Measurements from ENCODE around the gene MAJIN.

The MAJIN gene

GRCh38 chr11:64929625-64930024 is 42.3 kb downstream of the MAJIN start:
- no peak for TF ChIP-seq CTCF (IDR thresholded peaks at IDR 0.05)
- H3K9me3 ChIP-seq = no peaks in the 10 kb centered on the region
- no peak overlapping the region for H3K4me3 ChIP-seq
- H3K4me1 ChIP-seq = peaks cover 0 to 17% (median 16%) of the 10 kb centered on the region in 4 donors
- no peak overlapping the region for H3K27ac ChIP-seq
- intact Hi-C loops (cut with DNase I; ENCODE audit: low total_unique reads) = loop anchor here (10.0 kb wide), 1 partner anchor 185 kb away; the partner anchor contains the start of genes TM7SF2 and ZNHIT2
- DNase-seq = no peak
- no peaks in the 10 kb centered on the region for H3K27me3 ChIP-seq
- H3K36me3 ChIP-seq = peaks cover 44 to 79% (median 73%) of the 10 kb centered on the region in 3 donors

DNA sequence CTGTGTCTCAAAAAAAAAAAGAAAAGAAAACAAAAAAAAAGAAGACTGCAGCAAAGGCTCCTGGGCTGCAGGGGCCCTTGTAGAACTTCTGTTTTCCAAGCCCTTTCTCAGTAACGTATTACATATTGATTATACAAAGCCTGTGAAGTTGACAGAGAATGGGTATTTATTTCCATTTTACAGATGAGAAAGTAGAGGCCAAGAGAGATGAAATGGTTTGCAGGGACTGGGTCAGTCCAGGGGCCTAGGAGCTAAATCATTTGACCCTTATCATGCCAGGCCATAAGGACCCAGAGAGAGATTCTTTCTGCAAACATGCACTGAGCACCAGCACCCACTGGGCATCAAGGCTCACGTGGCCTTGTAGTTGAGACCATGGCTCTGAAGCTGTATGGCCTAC is 43.0 kb downstream of the MAJIN start:
- H3K27me3 ChIP-seq = no peaks in the 10 kb centered on the region
- no peak for TF ChIP-seq CTCF (IDR thresholded peaks at IDR 0.05)
- intact Hi-C loops (cut with DNase I; ENCODE audit: low total_unique reads) = loop anchor here (10.0 kb wide), 1 partner anchor 186 kb away; the partner anchor contains the start of genes TM7SF2 and ZNHIT2

GRCh38 chr11:64926689-64927088 is 45.2 kb downstream of the MAJIN start:
- H3K27ac ChIP-seq = no peak overlapping the region
- H3K36me3 ChIP-seq = peaks cover 27 to 50% (median 48%) of the 10 kb centered on the region in 3 donors
- no peaks in the 10 kb centered on the region for H3K9me3 ChIP-seq
- no peak overlapping the region for H3K4me3 ChIP-seq
- intact Hi-C loops (cut with DNase I; ENCODE audit: low total_unique reads) = loop anchor here (10.0 kb wide), 1 partner anchor 188 kb away; the partner anchor contains the start of genes TM7SF2 and ZNHIT2
- H3K4me1 ChIP-seq = peaks cover 0 to 24% (median 21%) of the 10 kb centered on the region in 4 donors
- no peak for DNase-seq
- H3K27me3 ChIP-seq = no peaks in the 10 kb centered on the region
- TF ChIP-seq CTCF (IDR thresholded peaks at IDR 0.05) = no peak

More for the DNA sequence above, 43.0 kb downstream of the MAJIN start:
- no peak overlapping the region for H3K4me3 ChIP-seq
- H3K4me1 ChIP-seq = peaks cover 0 to 17% (median 16%) of the 10 kb centered on the region in 4 donors
- H3K9me3 ChIP-seq = no peaks in the 10 kb centered on the region
- no peak overlapping the region for H3K27ac ChIP-seq
- H3K36me3 ChIP-seq = peaks cover 44 to 72% (median 71%) of the 10 kb centered on the region in 3 donors
- no peak for DNase-seq

DNA sequence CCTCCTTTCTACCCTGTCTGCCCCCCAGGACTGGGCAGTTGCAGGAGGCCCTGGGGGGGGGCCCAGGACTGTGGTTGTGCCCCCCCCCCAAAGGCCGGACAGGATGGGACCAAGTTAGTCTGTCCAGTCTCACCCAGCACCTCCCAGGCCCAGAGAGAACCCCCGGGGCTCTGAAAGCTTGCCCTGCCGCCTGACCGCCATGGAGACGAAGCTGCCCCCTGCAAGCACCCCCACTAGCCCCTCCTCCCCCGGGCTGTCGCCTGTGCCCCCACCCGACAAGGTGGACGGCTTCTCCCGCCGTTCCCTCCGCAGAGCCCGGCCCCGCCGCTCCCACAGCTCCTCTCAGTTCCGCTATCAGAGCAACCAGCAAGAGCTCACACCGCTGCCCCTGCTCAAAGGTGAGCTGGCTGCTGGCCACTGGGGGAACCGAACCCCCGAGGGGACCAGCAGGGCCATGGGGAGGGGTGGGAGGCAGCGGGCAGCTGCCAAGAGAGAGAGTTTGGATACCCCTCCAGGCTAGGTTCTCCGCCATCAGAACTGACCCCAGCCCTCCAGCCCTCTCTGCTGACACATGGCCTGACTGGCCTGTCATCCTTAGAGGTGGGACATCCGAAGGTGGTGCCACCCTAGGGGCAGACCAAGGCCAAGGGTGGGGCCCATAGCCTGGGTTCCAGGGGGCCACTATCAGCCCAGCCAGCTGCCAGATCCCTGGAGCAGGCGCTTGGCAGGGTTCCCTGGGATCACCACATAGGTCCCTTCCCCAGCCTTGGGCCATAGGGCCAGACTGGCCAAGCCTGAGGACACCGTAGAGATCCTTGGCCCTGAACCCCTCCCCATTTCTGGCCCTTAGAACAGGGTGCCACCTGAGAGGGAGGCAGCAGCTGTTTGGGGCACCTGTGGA is 46.1 kb downstream of the MAJIN start:
- Histone ChIP-seq H3K27me3 (no peaks in the 10 kb centered on the region), H3K4me3 (peak overlapping the region; percentile 84 to 97), H3K27ac (peak overlapping the region; percentile 93), H3K36me3 (peaks cover 18 to 41% (median 39%) of the 10 kb centered on the region in 3 donors), H3K9me3 (no peaks in the 10 kb centered on the region), H3K4me1 (peaks cover 0 to 24% (median 21%) of the 10 kb centered on the region in 4 donors)
- intact Hi-C loops (cut with DNase I; ENCODE audit: low total_unique reads) = loop anchor here (10.0 kb wide), 1 partner anchor 189 kb away; the partner anchor contains the start of genes TM7SF2 and ZNHIT2
- no peak for DNase-seq
- no peak for TF ChIP-seq CTCF (IDR thresholded peaks at IDR 0.05)

DNA sequence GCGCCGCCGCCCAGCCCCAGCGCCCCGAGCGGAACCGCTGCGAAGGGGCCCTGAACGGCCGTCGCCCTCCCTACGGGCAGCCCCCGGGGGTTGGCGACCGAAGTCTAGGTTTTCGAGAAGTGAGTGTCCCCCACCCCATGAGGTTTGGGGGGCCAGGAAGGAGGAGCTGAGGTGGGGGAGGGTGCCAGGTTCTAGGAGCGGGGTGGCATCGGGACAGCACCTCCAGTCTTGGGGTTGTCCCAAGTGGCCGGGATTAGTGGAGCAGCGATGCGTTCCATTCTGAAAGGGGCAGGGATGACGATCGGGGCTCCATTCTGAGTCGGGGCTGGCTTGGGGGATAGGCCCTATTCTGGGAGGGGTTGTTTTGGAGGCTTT is 47.0 kb downstream of the MAJIN start:
- Histone ChIP-seq H3K4me1 (peaks cover 0 to 24% (median 21%) of the 10 kb centered on the region in 4 donors), H3K36me3 (peaks cover 9 to 32% (median 30%) of the 10 kb centered on the region in 3 donors), H3K9me3 (no peaks in the 10 kb centered on the region), H3K4me3 (peak overlapping the region; percentile 84 to 97), H3K27ac (peak overlapping the region; percentile 93), H3K27me3 (no peaks in the 10 kb centered on the region)
- intact Hi-C loops (cut with DNase I; ENCODE audit: low total_unique reads) = loop anchor here (10.0 kb wide), 1 partner anchor 190 kb away; the partner anchor contains the start of genes TM7SF2 and ZNHIT2
- DNase-seq = no peak
- TF ChIP-seq CTCF (IDR thresholded peaks at IDR 0.05) = no peak

Measured in tibial artery (tissue), 4 donors.